Stomach (tissue), 4 donors: Measurements from ENCODE around the gene PPP1R15A.

ENCODE experiments used
- CTCF ChIP-seq, 7 experiments: fragments of 450-650 bp in 4 of 7; fragments of 200-600 bp in 3 of 7; sonication (generic) in 3 of 7; IDR thresholded peaks; one replicate each; pipeline ENCODE4 v1.5.1; 2016 to 2019; ENCODE audit warnings: antibody characterized with exemption in 7 of 7, control low read depth in 2 of 7, mild to moderate bottlenecking in 1 of 7
- EP300 ChIP-seq: sonication (generic); formaldehyde crosslinking; IDR thresholded peaks from one replicate; pipeline ENCODE4 v1.6.1; 2017; ENCODE audit warnings: antibody characterized with exemption
- POLR2A ChIP-seq, 4 donors: fragments of 450-650 bp; IDR thresholded peaks; one replicate each; pipeline ENCODE4 v1.6.1; 2016; ENCODE audit warnings: antibody characterized with exemption in 4 of 4, control low read depth in 2 of 4, mild to moderate bottlenecking in 1 of 4, moderate library complexity in 1 of 4
- POLR2AphosphoS5 ChIP-seq, 3 donors: sonication (generic); formaldehyde crosslinking; IDR thresholded peaks; one replicate each; pipeline ENCODE4 v1.6.1; 2016; ENCODE audit warnings: antibody characterized with exemption in 3 of 3

GRCh38 chr19:48907671-48908070 lies 35.5 kb downstream of the PPP1R15A start:
- TF ChIP-seq CTCF (IDR thresholded peaks at IDR 0.05): no peak
- TF ChIP-seq POLR2AphosphoS5 (IDR thresholded peaks at IDR 0.05): no peak
- no peak for TF ChIP-seq EP300
- TF ChIP-seq POLR2A (IDR thresholded peaks at IDR 0.05): no peak
